HG03045 (cell line): ENCODE measurements around the gene RHBDF2.

Experiments
- ATAC-seq: cut with Tn5 transposase; IDR thresholded peaks from one replicate; pipeline ENCODE4 v1.9.1; 2021; ENCODE audit warnings: mild to moderate bottlenecking, moderate library complexity; ENCODE audit not compliant: unreplicated experiment

The RHBDF2 gene

GRCh38 chr17:76484228-76484725, 16.9 kb downstream of the RHBDF2 start:
- no peak for ATAC-seq

GRCh38 chr17:76481071-76481655, 20.1 kb downstream of the RHBDF2 start:
- peak; percentile 52 for ATAC-seq

DNA sequence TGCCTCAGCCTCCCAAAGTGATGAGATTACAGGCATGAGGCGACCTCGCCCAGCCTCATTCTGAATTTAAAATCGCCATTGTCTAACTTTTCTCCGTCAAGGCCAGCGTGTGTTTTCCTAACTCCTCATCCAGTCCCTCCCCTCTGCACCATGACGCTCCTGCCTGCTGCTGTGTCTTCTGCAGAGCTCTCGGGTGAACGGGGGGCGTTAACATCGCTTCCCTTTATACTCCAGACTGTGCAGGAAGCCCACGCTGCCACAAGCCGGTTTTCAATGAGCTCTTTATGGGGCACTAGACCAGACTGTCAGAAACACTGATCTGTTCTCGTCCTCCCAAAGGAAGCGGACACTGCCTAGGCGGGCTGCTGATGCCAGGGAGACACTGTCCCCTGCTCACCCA, 20.6 kb downstream of the RHBDF2 start:
- peak; percentile 2 for ATAC-seq

DNA sequence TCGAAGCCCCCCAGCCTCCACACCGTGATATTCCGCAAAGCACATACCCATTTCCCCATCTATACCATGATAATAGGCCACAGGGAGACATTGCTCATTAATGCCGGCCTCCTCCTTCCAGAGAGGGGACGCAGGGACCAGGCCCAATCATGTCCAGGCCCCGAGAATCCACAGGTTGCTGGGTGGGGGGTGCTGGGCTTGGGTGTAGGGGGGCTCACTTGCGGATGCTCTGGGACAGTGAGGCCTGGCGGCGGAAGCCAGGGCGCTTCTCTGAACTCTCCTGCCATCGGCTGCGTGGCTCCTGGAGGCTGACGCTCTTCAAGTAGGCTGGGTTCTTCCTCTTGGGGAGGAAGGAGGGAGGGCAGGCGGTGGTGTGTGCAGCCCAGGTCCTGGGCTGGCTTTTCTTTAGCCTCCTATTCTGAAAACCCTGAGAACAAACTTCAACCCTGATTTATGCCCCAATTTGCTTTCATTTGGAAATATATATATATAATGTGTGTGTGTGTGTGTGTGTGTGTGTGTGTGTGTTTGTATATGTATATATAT, 21.6 kb downstream of the RHBDF2 start:
- ATAC-seq, result no peak

DNA sequence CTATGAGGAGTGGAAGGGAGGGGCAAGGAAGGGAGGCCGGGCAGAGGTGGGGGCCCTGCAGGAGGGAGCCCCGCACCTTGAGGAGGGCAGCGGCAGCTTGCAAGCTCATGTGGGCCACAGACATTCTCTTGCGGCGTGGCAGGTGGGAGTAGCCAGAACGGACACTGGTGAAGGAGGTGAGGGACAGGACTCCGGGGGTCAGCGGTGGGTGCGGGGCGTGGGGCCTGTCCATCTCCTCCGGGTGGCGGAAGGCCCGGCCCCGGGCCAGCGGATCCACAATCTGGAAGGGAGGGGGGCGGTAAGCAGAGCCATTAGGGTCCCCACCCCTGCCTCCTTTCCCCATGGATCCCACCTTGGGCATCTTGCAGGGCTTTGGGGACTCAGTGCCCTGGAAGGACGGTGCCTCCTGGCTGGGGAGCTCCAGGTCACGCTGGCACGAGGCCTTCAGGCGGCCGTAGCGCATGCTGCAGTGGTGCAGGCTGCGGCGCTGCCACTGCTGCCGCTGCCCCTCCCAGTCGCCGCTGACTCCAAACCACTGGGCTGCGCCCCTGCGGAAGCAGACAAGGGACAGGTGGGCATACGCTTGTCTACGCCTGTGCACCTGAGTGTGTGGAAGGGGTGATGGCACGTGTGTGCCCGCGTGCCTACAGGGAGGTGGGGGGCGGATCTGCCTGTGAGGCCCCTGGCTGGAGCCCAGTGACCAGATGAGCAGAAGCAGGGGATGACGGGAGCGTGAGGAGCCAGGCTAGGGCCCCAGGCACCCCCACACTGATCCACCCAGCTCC, 22.3 kb downstream of the RHBDF2 start:
- ATAC-seq, result no peak

DNA sequence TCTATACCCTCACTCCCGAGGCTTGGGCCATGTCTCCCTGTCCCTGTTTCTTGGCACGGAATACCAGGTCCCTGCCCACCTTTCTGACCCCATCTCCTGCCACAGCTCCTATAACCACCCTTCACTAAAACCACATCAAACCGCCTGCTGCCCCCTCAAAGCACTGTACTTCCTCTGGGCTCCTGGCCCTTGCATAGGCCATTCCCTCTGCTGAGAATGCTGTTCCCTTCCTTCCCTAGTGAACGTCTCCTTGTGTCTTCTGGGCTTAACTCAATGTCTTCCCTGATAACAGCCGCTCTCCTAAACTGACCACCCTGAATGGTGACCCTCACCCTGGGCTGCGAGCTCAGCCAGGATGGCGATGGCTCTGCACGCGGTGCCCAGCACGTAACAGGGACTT, 23.1 kb downstream of the RHBDF2 start:
- ATAC-seq, result no peak

- ATAC-seq, result no peak
Observed at GRCh38 chr17:76477576-76477975, 23.6 kb downstream of the RHBDF2 start.

DNA sequence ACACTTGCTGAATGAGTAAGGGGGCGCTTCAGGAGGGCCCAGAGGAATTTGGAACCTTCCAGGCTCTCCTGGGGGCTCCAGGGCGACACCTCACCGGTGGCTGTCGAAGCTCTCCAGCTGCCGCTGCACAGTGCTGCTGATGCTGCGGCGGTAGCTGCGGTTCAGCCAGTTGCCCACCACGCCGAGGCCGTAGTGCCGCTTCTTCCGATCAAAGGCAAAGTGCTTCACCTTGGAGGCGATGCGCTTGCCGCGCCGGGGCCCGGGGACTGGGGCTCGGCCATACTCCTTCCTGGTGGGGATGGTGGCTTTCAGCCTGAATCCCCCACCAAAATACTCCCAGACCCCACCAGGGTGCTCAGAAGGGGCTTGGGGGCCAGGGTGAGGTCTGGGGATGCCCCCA, 24.5 kb downstream of the RHBDF2 start:
- ATAC-seq, result no peak

DNA sequence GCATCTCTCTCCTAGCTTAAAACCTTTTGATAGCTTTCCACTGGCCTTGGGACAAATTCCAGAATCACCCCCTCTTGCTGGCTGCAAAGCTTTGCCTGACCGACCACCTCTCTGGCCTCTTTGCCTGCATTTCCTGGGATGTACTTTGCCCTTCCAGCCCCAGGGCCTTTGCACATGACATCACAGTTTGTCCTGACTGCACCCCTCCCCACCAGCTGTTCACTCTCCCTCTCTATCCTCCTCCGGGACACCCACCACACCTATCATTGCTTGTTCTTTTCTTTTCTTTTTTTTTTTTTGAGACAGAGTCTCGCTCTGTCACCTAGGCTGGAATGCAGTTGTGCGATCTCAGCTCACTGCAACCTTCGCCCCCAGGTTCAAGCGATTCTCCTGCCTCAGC, 25.9 kb downstream of the RHBDF2 start:
- no peak for ATAC-seq

DNA sequence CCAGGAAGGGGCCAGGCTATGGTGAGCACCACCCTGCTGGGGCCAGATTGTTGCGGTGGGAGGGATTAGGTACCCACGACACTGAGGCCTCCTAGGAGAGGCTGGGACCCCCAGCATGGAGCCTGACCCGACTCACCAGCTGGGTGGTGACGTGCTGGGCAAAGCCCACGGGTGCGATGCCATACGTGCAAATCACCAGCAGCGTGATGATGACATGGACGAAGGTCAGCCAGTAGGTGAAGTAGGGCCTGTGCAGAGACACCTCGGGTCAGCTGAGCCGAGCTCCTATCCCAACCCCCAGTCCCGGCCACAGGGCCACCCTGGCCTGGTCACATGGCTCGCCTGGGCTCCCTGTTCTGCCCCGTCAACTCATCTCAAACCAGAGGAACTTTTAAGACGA, 26.3 kb downstream of the RHBDF2 start:
- no peak for ATAC-seq

DNA sequence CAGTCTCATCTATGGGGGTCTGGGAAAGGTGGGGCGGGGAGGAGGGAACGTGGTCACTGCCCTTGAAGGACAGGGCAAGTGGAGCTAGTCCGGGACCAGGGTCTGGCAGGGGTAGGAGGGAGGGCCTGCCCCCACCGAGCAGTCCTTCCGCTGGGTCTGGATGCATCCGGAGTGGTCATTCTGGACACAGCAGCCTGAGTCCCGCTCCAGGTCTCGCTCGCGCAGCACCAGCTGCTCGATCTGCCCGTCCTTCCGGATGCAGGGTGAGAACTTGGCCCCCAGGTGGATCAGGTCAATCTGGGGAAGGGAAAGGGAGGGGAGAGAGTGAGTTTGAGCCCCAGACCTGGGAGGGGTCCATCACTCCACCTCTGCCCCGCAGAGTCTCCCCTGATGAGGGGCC, 27.0 kb downstream of the RHBDF2 start:
- ATAC-seq, result no peak

GRCh38 chr17:76473541-76473985, 27.7 kb downstream of the RHBDF2 start:
- ATAC-seq, result no peak

DNA sequence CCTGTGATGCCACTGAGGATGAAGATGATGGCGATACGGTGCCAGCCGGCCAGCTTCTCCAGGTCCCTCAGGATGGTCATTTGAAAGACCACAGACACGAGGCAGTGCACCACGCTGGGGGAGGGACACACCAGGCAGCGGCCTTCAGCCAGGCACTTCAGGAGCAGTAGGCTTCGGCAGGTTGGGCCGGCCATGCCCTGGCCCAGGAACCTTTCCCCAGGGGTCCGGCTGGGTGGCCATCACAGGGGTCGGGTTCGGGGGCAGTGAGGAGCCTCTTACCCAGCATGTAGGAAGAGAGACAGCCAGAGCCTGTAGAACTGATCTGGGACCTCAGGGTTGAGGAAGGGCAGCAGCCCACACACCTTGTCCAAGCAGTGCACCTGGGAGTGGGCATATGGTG, 28.5 kb downstream of the RHBDF2 start:
- ATAC-seq, result no peak

- no peak for ATAC-seq
Observed at GRCh38 chr17:76472258-76472645, 29.0 kb downstream of the RHBDF2 start.

- ATAC-seq, result no peak
Observed at GRCh38 chr17:76471498-76472257, 29.5 kb downstream of the RHBDF2 start.

GRCh38 chr17:76469991-76470739, 31.1 kb downstream of the RHBDF2 start:
- no peak for ATAC-seq

DNA sequence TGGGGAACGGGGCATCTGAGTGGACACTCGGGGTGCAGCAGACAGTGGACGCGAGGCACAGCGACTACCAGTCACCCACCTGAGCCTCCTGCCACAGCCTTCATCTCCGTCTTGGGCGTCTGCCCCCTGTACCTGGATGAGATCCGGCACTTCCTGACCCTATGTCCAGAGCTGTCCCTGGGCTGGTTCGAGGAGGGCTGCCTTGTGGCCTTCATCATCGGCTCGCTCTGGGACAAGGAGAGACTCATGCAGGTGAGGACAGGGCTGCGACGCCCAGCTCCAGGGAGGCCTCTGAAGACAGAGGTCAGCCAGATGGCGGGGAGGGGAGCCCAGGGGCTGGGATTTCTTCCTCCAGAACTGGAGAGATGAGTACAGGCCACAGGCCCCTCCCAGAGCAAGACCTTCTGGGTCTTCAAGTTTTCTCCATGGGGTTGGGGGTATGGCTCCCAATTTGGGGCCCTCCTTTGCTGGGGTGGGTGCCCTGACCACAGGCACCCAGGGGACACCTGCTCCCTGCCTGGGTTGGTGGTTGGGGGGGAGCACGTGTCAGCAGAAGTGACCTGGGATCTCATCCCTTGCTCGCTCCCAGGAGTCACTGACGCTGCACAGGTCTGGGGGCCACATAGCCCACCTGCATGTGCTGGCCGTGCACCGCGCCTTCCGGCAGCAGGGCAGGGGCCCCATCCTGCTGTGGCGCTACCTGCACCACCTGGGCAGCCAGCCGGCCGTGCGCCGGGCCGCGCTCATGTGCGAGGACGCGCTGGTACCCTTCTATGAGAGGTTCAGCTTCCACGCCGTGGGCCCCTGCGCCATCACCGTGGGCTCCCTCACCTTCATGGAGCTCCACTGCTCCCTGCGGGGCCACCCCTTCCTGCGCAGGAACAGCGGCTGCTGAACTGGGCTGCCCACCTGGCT, 31.9 kb downstream of the RHBDF2 start:
- ATAC-seq, result no peak

GRCh38 chr17:76468634-76469010, 32.6 kb downstream of the RHBDF2 start:
- ATAC-seq, result no peak

- no peak for ATAC-seq
Observed at GRCh38 chr17:76467809-76468633, 33.2 kb downstream of the RHBDF2 start.
